Lung microvascular endothelial cell (primary cell): ENCODE measurements around the gene NDUFV1. TPM values are rescaled to one million over a fixed set of nuclear protein-coding genes. Genes with fewer than 3 reads are reported as not detected.
"Not testable (repeated sequence)": the region's sequence is repeated elsewhere in the genome, so short reads cannot be mapped to it uniquely, and the experiment has no call there.

Experiments used
- DNase-seq, 2 donors: peaks; one replicate each; pipeline versions ENCODE4 v3.0.0 to v3.0.0-alpha.2; 2010; ENCODE audit warnings: low read depth in 2 of 2
- total RNA-seq: library from RNA; depleted of rRNA; stranded (reverse); fragments of >200 nt; gene quantifications from 2 replicates; pipeline ENCODE4 v1.2.1, GENCODE V29; 2014

NDUFV1 gene
- total RNA-seq, 1 donor from 2014 or later = 143 TPM

DNA sequence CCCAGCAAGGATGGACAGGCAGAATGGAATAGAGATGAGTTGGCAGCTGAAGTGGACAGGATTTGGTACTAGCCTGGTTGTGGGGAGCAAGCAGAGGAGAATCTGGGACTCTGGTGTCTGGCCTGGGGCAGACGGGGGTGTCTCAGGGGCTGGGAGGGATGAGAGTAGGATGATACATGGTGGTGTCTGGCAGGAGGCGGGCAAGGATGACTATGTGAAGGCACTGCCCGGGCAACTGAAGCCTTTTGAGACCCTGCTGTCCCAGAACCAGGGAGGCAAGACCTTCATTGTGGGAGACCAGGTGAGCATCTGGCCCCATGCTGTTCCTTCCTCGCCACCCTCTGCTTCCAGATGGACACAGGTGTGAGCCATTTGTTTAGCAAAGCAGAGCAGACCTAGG is 20.8 kb upstream of the NDUFV1 start:
- no peak for DNase-seq

DNA sequence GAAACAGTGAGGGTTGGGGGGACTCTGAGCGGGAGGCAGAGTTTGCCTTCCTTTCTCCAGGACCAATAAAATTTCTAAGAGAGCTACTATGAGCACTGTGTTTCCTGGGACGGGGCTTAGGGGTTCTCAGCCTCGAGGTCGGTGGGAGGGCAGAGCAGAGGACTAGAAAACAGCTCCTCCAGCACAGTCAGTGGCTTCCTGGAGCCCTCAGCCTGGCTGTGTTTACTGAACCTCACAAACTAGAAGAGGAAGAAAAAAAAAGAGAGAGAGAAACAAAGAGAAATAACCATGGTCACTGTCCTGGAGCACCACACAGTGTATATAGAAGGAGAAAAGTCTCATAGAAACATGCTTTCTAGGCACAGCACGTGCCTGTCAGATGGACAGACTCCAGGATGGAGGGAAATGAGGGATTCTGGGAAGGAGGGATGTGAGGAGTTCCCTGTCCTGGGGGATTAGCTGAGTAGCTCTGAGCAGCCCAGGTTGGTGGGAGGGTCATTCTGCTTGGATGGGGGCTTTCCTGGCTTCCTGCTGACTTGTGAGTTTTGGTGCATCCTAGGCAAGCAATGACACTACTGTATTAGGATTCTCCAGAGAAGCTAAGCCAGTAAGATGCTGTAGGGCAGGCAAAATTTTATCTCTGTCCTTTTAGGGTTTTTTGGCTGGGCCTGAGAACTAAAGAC is 20.0 kb upstream of the NDUFV1 start:
- DNase-seq = no peak

DNA sequence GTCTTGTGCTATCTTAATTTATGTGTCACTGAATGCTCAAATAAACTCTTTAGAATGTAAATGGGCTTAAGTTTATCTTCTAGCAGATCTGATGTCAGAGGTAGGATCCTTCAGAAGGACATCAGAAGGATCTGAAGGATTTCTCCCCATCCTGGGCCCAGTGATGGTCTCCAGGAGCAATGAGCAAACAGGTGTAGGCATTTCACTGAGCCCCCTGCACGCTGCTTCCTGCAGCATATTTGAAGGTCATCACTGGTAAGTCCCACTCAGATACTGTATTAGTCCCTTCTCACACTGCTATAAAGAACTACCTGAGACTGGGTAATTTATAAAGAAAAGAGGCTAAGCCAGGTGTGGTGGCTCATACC is 18.6 kb upstream of the NDUFV1 start:
- DNase-seq = no peak

DNA sequence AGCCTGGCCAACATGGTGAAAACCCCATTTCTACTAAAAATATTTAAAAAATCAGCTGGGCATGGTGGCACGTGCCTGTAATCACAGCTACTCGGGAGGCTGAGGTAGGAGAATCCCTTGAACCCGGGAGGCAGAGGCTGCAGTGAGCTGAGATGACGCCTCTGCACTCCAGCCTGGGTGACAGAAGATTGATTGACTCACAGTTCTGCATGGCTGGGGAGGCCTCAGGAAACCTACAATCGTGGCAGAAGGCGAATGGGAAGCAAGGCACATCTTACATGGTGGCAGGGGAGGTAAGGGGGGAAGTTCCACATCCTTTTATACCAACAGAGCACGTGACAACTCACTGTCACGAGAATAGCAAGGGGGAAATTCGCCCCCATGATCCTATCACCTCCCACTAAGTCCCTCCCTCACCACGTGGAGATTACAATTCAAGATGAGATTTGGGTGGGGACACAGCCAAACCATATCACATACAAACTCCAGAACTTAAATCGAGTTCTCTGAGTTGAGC is 17.8 kb upstream of the NDUFV1 start:
- not testable (repeated sequence) for DNase-seq

DNA sequence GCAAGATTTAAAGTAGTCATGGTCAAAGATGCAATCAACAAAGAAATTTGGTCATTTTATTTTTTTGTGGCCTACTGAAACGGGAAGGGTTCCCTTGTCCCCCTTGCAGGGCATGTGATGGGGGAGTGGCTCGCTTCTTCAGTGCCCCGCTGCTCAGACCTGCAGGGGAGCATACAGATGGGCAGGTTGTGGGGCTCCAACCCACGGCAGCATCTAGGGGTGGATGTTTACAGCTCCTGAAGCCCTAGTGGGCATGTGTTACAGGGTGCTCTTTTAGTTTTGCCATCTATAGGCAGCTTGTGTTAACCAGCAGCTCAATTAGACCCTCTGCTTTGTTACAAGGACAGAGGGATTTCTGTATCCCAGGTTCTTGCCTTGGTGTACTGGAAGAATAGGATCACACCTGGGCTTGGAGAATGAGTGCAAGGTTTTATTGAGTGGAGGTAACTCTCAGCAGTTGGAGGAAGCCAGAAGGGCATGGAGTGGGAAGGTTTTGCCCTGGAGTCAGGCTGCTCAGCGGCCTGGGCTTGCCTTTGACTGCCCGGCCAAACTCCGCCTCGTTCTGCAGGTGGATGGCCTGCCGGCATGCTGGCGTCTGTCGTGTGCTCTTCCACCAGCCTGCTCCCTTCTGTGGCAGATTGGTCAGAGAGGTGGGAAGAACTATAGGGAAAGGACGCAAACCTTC is 13.7 kb upstream of the NDUFV1 start:
- no peak for DNase-seq

DNA sequence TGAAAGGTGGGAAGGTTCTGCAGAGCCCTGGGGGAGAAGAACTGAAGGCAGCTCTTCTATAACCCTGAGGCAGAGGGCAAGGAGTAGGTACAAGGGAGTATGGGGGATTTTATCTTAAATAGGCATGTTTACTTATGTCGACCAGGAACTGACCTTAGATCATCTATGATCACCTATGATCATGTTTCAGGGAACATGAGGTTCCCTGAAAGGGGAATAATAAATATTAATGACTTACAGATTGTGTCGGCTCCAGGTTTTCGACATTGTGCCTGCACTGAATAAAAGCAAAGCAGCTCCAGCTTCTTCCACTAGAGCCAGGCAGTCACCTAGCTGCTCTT is 13.2 kb upstream of the NDUFV1 start:
- no peak for DNase-seq

DNA sequence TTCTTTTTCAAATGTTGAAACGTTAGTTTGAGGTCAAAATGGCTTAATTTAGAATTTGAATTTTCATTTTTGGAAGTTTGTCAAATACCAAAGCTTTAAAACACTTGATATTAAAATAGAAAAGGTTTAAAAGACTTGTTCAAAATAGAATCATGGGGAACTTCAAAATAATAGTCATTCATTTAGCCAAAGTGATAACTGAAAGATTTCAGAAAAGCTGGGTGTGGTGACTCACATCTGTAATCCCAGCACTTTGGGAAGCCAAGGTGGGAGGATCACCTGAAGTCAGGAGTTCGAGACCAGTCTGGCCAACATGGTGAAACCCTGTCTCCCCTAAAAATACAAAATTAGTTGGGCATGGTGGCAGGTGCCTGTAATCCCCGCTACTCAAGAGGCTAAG is 12.3 kb upstream of the NDUFV1 start:
- no peak for DNase-seq

DNA sequence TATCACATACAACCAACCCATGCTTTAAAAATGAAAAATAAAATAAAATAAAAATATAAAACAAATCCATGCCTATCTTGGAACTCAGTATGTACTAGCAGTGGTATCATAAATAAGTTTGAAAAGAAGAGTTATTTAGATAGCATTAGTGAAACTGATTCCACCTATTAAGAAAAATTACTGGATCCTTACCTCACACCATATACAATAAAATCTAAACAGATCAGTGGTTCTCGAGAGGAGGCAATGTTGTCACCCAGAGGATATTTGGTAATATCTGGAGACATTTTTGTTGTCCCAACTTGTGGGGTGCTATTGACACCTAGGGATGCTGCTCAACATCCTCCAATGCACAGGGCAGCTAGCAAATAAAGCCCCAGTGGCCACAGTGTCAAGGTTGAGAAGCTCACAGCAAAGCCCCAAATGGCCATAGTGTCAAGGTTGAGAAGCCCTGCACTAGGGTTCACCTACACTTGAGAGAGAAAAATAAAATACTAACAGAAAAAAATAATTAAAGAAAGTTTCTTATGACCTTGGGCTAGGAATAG is 9.9 kb upstream of the NDUFV1 start:
- DNase-seq = no peak

DNA sequence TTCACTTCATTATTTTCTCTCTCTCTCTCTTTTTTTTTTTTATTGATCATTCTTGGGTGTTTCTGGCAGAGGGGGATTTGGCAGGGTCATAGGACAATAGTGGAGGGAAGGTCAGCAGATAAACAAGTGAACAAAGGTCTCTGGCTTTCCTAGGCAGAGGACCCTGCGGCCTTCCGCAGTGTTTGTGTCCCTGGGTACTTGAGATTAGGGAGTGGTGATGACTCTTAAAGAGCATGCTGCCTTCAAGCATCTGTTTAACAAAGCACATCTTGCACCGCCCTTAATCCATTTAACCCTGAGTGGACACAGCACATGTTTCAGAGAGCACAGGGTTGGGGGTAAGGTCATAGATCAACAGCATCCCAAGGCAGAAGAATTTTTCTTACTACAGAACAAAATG is 9.3 kb upstream of the NDUFV1 start:
- DNase-seq = not testable (repeated sequence)

DNA sequence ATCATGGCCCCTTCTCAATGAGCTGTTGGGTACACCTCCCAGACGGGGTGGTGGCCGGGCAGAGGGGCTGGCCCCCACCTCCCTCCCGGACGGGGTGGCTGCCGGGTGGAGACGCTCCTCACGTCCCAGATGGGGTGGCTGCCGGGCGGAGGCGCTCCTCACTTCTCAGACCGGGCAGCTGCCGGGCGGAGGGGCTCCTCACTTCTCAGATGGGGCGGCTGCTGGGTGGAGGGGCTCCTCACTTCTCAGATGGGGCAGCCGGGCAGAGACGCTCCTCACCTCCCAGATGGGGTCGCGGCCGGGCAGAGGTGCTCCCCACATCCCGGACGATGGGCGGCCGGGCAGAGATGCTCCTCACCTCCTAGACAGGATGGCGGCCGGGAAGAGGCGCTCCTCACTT is 8.8 kb upstream of the NDUFV1 start:
- not testable (repeated sequence) for DNase-seq

DNA sequence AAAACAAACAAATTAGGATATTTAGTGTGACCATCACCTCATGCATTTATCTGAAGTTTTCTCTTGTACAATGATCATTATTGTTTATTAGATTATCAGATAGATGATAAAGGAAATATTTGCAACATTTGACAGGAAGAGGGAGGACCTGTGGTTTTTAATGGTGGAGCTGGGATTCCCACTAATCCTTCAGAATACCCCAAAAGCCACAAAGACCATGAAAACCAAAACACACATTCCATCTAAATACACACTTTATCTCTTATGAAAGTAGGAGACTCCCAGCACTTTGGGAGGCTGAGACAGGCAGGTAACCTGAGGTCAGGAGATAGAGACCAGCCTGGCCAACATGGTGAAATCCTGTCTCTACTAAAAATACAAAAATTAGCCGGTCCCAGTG is 7.6 kb upstream of the NDUFV1 start:
- DNase-seq = no peak

DNA sequence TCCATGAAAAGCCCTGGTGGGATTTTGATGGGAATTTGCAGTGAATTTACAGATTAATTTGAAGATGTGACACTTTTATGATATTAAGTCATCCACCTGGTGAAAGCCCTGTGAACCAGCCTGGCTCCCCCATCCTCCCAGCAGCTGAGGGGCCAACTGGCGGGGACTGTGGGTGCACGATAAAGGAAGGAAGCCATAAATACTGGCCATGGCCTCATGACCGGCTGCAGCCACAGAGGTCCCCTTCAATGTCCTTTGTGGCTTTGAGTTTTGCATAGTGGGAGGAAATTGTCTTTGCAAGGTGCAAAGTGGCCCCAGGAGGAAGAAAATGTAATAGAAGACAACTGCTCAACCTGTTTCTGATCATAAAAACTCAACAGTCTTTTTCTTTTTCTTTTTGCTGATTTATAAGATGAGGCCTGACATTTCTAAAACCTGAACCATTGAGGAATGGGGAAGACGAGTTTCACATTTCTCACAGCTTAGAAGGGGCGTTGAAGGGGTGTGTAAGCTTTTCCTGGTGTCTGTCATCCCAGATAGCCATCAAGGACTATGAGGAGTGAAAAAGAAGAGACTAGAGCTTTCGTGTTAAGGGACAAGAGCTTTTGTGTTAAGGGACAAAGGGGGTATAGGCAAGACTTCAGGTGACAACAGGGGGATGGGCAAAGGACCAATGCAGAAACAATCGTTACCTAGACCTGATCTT is 6.3 kb upstream of the NDUFV1 start:
- DNase-seq = no peak

DNA sequence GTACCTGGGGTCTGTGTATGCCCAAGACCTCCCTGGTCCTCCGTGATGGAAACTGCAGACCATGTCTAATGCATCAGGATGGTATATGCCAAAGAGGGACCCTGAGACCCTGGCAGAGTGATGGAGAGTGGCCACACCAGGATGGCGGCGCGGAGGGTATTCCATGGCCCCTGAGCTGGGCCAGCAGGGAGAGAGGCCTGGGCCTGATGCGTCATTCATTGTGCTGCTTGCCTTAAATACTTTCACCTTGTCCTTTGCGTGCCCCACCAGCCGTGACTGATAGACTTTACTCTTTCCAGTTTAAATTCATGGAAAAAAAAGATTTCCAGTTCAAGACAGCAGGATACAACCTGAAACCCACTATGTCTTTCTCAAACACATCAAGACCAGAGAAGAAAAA is 5.6 kb upstream of the NDUFV1 start:
- no peak for DNase-seq

DNA sequence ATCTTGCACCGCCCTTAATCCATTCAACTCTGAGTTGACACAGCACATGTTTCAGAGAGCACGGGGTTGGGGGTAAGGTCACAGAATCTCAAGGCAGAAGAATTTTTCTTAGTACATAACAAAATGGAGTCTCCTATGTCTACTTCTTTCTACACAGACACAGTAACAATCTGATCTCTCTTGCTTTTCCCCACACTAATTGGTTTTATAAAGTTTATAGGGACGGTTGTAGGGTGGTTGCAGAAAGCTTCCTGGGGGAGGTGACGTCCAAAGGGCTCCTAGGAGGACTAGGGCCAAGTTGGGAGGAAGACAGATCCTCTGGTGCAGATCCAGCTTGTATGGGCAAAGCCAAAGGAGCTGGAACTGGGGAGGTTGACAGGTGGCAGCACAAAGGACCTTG is 2.6 kb upstream of the NDUFV1 start:
- DNase-seq = not testable (repeated sequence)

DNA sequence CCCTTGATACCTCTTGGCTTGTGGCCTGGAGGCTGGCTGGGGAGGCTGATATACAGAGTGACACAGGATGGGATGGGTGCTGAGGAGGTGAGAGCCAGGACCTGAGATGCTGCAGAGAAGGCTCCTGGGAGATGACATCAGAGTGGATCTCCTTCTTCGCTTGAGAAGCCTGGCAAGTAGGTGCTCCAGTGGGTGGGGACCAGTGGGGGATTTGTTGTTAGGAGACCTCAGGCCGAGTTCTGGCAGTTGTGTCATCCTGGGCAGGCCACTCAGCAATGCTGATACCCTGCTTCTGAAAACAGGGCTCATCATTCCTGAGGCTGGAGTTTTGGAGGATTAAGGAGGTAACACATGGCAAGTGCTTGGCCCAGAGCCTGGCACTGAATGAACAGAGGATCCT is 1.9 kb upstream of the NDUFV1 start:
- no peak for DNase-seq

DNA sequence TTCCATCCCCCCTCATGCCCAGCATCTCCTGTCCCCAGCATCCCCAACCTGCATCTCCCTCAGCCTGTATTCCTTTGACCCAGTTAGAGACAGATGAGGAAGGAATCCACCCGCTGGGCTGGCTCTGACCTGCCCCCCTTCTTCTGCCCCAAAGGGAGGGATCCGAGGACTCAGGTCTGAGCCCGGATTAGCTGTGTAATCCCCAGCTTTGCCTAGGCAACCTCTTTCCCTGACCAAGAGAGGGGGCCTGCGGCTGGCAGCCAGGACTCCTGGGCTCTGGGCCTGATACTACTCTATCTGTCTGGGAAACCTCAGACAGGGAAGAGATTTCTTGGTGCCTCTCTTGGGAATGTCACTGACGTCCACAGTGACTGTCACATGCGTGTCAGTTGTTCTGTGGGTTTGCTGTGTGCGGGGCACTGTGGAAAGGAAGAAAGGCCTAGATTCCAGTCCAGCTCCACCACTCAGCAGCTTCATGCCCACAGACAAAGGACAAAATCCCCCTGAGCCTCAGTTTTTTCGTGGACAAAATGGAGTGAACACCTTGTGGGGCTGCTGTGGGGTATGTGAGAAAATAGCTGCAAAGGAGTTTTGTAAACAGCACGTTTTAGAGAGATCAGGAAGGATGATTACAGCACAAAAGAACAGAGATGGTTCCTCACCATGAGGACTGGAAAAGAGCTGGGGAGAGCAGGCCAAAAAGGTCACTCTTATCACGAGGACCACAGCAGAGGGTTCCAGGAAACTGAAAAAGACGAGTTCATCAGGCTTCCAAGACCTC is 1.3 kb upstream of the NDUFV1 start:
- no peak for DNase-seq

DNA sequence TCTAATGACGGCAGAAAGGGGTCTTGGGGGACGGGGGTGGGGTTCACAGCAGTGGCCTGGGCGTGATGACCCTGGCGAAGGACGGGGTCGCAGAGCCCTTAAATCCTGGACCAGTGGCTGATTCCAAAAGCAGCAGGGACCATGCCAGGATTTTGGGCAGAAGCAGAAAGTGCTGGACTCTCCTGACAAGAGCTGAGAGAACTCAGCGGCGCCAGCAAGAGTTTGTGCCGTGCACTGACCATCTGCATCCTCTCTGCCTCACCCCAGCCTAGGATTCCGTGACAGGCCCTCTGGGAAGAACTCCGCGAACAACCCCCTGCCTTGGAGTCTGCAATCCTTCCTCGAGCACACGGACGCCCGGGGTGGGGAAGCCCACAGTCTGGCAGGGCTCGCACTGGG is 644 bp upstream of the NDUFV1 start:
- no peak for DNase-seq

DNA sequence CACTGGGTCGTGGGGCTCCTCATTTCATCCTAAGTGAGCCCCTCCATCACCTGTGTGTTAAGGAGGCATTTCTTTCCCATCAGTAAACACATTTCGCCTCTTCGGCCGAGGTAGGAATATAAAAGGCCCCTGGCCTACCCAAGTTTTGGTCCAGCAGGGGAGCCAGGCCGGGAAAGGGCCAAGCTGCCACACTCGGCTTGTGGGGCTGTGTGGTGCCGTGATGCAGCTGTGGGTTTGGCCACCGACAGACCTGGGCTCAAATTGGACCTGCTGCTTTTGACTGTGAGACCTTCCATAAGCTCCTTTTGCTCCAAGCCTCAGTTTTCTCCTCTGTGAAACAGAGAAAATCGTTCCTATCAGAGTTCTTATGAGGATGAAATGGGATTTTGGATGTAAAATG is 771 bp downstream of the NDUFV1 start:
- no peak for DNase-seq

DNA sequence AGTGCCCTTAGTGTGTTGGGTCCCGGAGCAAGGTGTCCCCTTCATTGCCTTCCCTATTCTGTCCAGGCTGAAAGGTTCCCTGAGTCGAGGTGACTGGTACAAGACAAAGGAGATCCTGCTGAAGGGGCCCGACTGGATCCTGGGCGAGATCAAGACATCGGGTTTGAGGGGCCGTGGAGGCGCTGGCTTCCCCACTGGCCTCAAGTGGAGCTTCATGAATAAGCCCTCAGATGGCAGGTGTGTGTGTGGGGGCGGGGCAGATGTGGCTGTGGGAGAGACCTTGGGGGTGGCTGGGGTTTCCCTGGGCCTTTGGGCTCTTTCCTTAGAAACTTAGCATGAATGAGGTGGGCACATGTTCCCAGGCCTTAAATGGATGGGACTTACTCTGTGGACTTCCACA is 1.8 kb downstream of the NDUFV1 start:
- no peak for DNase-seq

DNA sequence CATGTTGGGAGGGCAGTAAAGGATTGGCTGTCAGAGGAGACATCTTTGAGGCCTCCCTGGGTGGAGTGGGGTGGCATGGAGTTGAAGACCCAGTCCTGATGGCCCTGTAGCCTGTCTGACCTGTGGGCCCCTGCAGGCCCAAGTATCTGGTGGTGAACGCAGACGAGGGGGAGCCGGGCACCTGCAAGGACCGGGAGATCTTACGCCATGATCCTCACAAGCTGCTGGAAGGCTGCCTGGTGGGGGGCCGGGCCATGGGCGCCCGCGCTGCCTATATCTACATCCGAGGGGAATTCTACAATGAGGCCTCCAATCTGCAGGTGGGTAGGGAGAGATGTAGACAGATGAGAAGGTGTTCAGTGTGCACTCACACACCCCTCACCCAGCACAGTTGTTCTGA is 2.6 kb downstream of the NDUFV1 start:
- DNase-seq = no peak

DNA sequence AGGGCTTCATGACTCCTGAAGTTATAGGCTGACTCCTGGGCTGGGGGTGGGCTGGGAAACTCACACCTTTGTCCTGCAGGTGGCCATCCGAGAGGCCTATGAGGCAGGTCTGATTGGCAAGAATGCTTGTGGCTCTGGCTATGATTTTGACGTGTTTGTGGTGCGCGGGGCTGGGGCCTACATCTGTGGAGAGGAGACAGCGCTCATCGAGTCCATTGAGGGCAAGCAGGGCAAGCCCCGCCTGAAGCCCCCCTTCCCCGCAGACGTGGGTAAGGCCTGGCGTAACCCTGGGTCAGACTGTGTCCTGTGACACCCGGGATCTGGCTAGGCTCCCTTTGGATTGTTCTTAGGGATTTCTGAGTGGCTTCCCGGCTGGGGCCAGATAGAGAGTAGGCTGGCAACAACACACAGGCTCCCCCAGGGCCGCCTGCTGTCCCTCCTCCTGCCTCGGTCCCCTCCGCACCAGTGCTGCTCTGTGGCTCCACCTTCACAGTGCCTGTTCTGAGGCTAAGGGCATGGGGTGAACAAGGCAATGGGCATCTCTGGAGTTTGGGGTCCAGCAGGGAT is 3.6 kb downstream of the NDUFV1 start:
- DNase-seq = no peak
